K562 (cell line): ENCODE measurements around the gene TTC31. TPM values are rescaled to one million over a fixed set of nuclear protein-coding genes. Genes with fewer than 3 reads are reported as not detected.

Experiments used
- ATAC-seq: fragments of 200-7000 bp; cut with Tn5 transposase; 3 replicates; pipeline ENCODE4 v1.9.1; 2020; ENCODE audit warnings: moderate library complexity
- BruUV-seq: library from RNA; stranded (reverse); fragments of 400-500 nt; replicated peaks from 2 replicates; lab custom pipeline; 2021; lab: Mats Ljungman, UMichigan
- CTCF ChIA-PET: fragments of 300-600 bp; formaldehyde crosslinking; extraction: SDS; loops from one replicate; lab custom pipeline; 2021; ENCODE audit warnings: low intra/inter-chr PET ratio; lab: Yijun Ruan, JAX
- POLR2A ChIA-PET: fragments of 300-600, 350-650 bp; sonication (Branson Sonifier 250); formaldehyde crosslinking; extraction: SDS; loops from one replicate; lab custom pipeline; 2021; ENCODE audit warnings: antibody characterized with exemption, inconsistent platforms; lab: Yijun Ruan, JAX
- DNase-seq, 4 experiments: peaks; one replicate each; pipeline versions ENCODE4 v3.0.0 to v3.0.0-alpha.2; 2011 to 2018; ENCODE audit warnings: low spot score in 3 of 4, mixed read lengths in 3 of 4; ENCODE audit errors: extremely low read depth in 1 of 4
- FAIRE-seq: peaks from 2 replicates; lab custom pipeline; 2011; peaks lifted over from hg19 to GRCh38; lab: Jason Lieb, UNC
- H2AFZ ChIP-seq: 2 replicates; pipeline ENCODE4 v1.6.0; 2011; ENCODE audit warnings: low read depth, low read length, control low read depth, inconsistent platforms
- H3K27ac ChIP-seq: fragments of 200-600 bp; 3 replicates; pipeline ENCODE4 v1.8.0; 2011; ENCODE audit warnings: low read depth, mild to moderate bottlenecking, control low read depth, inconsistent platforms, low read length, moderate library complexity, mixed read lengths; ENCODE audit errors: extremely low read depth
- H3K27me3 ChIP-seq, 2 experiments: fragments of 300-600 bp in 1 of 2; 2 replicates in 1 of 2; 3 replicates in 1 of 2; pipeline versions ENCODE4 v1.6.0 to v1.8.0; 2011; ENCODE audit warnings: inconsistent platforms in 2 of 2, low read length in 2 of 2, mild to moderate bottlenecking in 1 of 2, mixed read lengths in 1 of 2, moderate library complexity in 1 of 2; ENCODE audit not compliant: control insufficient read depth in 2 of 2, insufficient read depth in 2 of 2
- H3K36me3 ChIP-seq: fragments of 300-600 bp; 3 replicates; pipeline ENCODE4 v1.8.0; 2011; ENCODE audit warnings: mild to moderate bottlenecking, low read length, inconsistent platforms; ENCODE audit not compliant: control insufficient read depth, insufficient read depth
- H3K4me1 ChIP-seq, 2 experiments: fragments of 200-600 bp in 1 of 2; replicated peaks in 1 of 2; 2 replicates in 1 of 2; 3 replicates in 1 of 2; pipeline versions ENCODE4 v1.5.1 to v1.8.0; 2011; ENCODE audit warnings: inconsistent platforms in 2 of 2, low read length in 2 of 2, mild to moderate bottlenecking in 1 of 2, mixed read lengths in 1 of 2, moderate library complexity in 1 of 2; ENCODE audit not compliant: control insufficient read depth in 2 of 2, insufficient read depth in 2 of 2
- H3K4me2 ChIP-seq: 2 replicates; pipeline ENCODE4 v1.6.1; 2011; ENCODE audit warnings: low read length, control low read depth, inconsistent platforms, mixed read lengths; ENCODE audit not compliant: insufficient read depth
- H3K4me3 ChIP-seq: fragments of 200-600 bp; sonication (generic), shearing (Covaris generic); 2 replicates; pipeline ENCODE4 v1.5.1; 2016; ENCODE audit warnings: control low read depth, inconsistent platforms
- H3K79me2 ChIP-seq: fragments of 200-600 bp; 3 replicates; pipeline ENCODE4 v1.8.0; 2011; ENCODE audit warnings: low read length, inconsistent platforms; ENCODE audit not compliant: control insufficient read depth, insufficient read depth
- H3K9ac ChIP-seq, 2 experiments: 2 replicates each; pipeline versions ENCODE4 v1.6.0 to v1.6.1; 2011; ENCODE audit warnings: low read depth in 2 of 2, low read length in 2 of 2, control low read depth in 1 of 2, inconsistent platforms in 1 of 2, mild to moderate bottlenecking in 1 of 2, mixed read lengths in 1 of 2; ENCODE audit not compliant: insufficient read depth in 1 of 2
- H3K9me1 ChIP-seq: one replicate; pipeline ENCODE4 v1.6.0; 2011; ENCODE audit warnings: inconsistent platforms, mild to moderate bottlenecking, low read length, moderate library complexity; ENCODE audit not compliant: control insufficient read depth, insufficient read depth
- H3K9me3 ChIP-seq: replicated peaks from 2 replicates; pipeline ENCODE4 v1.5.1; 2011; ENCODE audit warnings: low read depth, low read length, inconsistent platforms; ENCODE audit not compliant: control insufficient read depth, insufficient read depth
- H4K20me1 ChIP-seq: replicated peaks from 2 replicates; pipeline ENCODE4 v1.6.1; 2011; ENCODE audit warnings: low read length, inconsistent platforms, mixed read lengths; ENCODE audit not compliant: control insufficient read depth, insufficient read depth
- CCAR2 ChIP-seq: fragments of 200-400 bp; formaldehyde crosslinking; IDR thresholded peaks from 2 replicates; pipeline ENCODE4 v1.6.1; 2017; ENCODE audit warnings: mild to moderate bottlenecking, low read depth, low read length
- HLTF ChIP-seq: fragments of 450-650 bp; IDR thresholded peaks from 2 replicates; pipeline ENCODE4 v1.6.1; 2016
- NCOA1 ChIP-seq: fragments of 450-650 bp; IDR thresholded peaks from 2 replicates; pipeline ENCODE4 v1.6.1; 2016; ENCODE audit warnings: low read depth
- PCBP2 ChIP-seq: fragments of 200-400 bp; formaldehyde crosslinking; IDR thresholded peaks from 2 replicates; pipeline ENCODE4 v1.6.1; 2018; ENCODE audit warnings: low read length, low read depth, mild to moderate bottlenecking, moderate library complexity; ENCODE audit not compliant: poor library complexity, severe bottlenecking
- POLR2G ChIP-seq: fragments of 200-400 bp; formaldehyde crosslinking; IDR thresholded peaks from 2 replicates; pipeline ENCODE4 v1.6.1; 2017; ENCODE audit warnings: low read depth, mild to moderate bottlenecking, antibody characterized with exemption, low read length, moderate library complexity
- ZFX ChIP-seq: sonication (generic); formaldehyde crosslinking; IDR thresholded peaks from 2 replicates; pipeline ENCODE4 v1.8.0; 2022; ENCODE audit warnings: mild to moderate bottlenecking, missing genetic modification reagents, moderate library complexity
- ZNF165 ChIP-seq: fragments of 250-450 bp; sonication (Bioruptor Pico); IDR thresholded peaks from 2 replicates; pipeline ENCODE4 v1.4.0; 2020; ENCODE audit warnings: borderline replicate concordance
- WGBS: fragments of 100-300 bp; shearing (Covaris generic); methylation state at CpG from one replicate; pipeline ENCODE4 v1.1.6; 2016; ENCODE audit warnings: low coverage, mixed read lengths; ENCODE audit not compliant: insufficient coverage; ENCODE audit errors: missing lambda C conversion rate; 5-methylcytosine and 5-hydroxymethylcytosine counted together
- in situ Hi-C: fragments of 300-500 bp; cut with MboI; formaldehyde crosslinking; loops from 4 replicates; pipeline ENCODE4 v1.15.0; 2018; ENCODE audit warnings: inconsistent platforms, mixed read lengths
- intact Hi-C: fragments of 100-400 bp; cut with micrococcal nuclease; formaldehyde crosslinking; loops from 2 replicates; pipeline ENCODE4 v1.14.2; 2022
- polyA plus RNA-seq, 8 experiments: library from polyadenylated mRNA; depleted of rRNA in 4 of 8; stranded (reverse) in 5 of 8; unstranded in 3 of 8; fragments of >200 nt; fragmentation: Nextera tagmentation in 2 of 8; fragmentation: Illumina TruSeq in 1 of 8; extraction: Ambion mirVana in 2 of 8; extraction: Trizol in 1 of 8; gene quantifications; 2 replicates each; pipeline versions ENCODE4 v1.2.1 to v1.2.3, GENCODE V29; 2011 to 2014; ENCODE audit warnings: inconsistent platforms in 1 of 8, missing spikeins in 1 of 8
- total RNA-seq, 7 experiments: library from RNA; depleted of rRNA in 6 of 7; stranded (reverse); fragments of >200 nt in 6 of 7; fragmentation: Illumina TruSeq in 2 of 7; extraction: Trizol in 2 of 7; gene quantifications; 2 replicates each; pipeline versions ENCODE4 v1.2.1 to v1.2.3, GENCODE V29; 2011 to 2021; ENCODE audit warnings: low replicate concordance in 1 of 7
- TF ChIP-seq, protein P1 (sequence below): fragments of 450-650 bp; IDR thresholded peaks from 2 replicates; pipeline ENCODE4 v1.6.1; 2016; ENCODE audit warnings: mild to moderate bottlenecking, moderate library complexity
- TF ChIP-seq, protein P2 (sequence below): sonication (generic); formaldehyde crosslinking; IDR thresholded peaks from 2 replicates; pipeline ENCODE4 v1.9.0; 2022; ENCODE audit warnings: mild to moderate bottlenecking, missing genetic modification reagents

TTC31 gene
- total and polyA plus RNA-seq, 9 of the 15 experiments (the other 6 are each of a cell fraction or from before 2014, with no cell fraction given), result 4.7 to 30.5 (median 15.9) TPM

DNA sequence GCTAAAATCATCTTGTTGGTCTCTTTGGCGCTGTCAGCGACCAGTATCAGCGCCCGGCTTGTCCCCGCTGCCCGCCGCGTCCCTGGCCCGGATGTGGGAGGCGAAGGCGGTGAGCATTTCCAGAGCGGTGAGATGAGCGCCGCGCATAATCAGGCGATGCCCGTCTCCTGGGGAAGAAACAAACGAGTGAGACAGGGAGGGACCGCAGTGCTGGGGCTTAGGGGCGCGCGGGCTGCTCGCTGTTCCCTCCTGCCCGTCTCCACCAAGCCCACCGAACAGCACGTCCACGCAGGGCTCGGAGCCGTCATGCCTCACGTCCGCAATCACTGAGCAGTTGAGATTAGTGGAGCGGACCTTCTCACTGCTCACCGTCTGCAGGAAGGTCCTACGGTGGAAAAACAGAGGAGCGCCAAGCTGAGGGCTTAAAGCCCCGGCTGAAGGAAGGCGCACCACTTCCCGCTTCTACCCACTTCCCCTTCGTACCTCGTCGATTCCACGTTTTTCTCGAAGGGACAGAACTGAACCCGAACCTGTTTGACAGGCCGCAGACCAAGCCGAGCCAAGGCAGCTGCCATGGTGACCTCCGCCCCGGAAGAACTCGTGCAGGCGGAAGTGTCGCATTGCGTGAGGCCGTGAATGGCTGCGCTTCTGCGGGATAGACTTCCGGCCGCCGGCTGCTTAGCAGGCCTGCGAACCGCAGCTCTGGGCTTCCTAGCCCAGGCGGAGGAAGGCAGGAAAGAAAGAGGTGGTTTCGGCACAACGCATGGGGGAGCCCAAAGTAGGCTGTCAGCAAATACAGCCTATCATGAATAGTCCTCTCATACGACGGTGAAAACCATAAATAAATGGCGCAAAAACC, 10.6 kb upstream of the TTC31 start, which contains the start of gene MRPL53:
Gene MRPL53, minus strand, starts transcription at position 595 of the 859 bp plus-strand sequence. Its CDS starts 20 bp downstream, at position 575.
- no peaks in the 10 kb centered on the region for H3K9me3 ChIP-seq
- under 1% methylated on average over 59 of the region's 66 CpGs for WGBS
- DNase-seq (peak; percentile 80 to 97 (median 80)), FAIRE-seq (peak; percentile 90), ATAC-seq (peak; percentile 93)
- no peaks in the 10 kb centered on the region for H3K27me3 ChIP-seq
- H3K9ac ChIP-seq, result peak within 1 kb of the TSS; percentile 88 to 95
- H4K20me1 ChIP-seq, result no peaks in the 10 kb centered on the region
- in situ Hi-C loops, result no loop called here
- H3K4me1 ChIP-seq, result peaks cover 12 to 16% of the 10 kb centered on the region in 2 experiments; a peak in 3 of 5 replicates
- ChIA-PET POLR2A (interaction anchor here (0.6 to 4.0 kb wide), 6 partner anchors 10 to 1056 kb away, joined by 3 to 28 read pairs (median 4); partner anchors contain the start of genes AUP1, CCDC142, HTRA2 and TTC31), CTCF (interaction anchor here (0.7 kb wide), 1 partner anchor 1887 kb away, joined by 3 read pairs; no protein-coding TSS in a partner anchor)
- H3K4me2 ChIP-seq, result peak within 1 kb of the TSS; percentile 99
- H2AFZ ChIP-seq, result peak within 1 kb of the TSS; percentile 97
- peaks cover 20% of the 10 kb centered on the region; the same call in 2 of the 3 replicates for H3K36me3 ChIP-seq
- H3K27ac ChIP-seq, result peak within 1 kb of the TSS; percentile 95
- intact Hi-C loops, result loop anchor here (5.0 kb wide), 1 partner anchor 75 kb away; no protein-coding TSS in a partner anchor
- peak within 1 kb of the TSS; percentile 83 for H3K4me3 ChIP-seq
- peaks cover 13% of the 10 kb centered on the region; the same call in 2 of the 3 replicates for H3K79me2 ChIP-seq
- TSS peak; percentile 91 for BruUV-seq
- peaks cover 4% of the 10 kb centered on the region for H3K9me1 ChIP-seq
- TF ChIP-seq ZFX, result peak; percentile 91
- no peak for TF ChIP-seq CCAR2
- TF ChIP-seq POLR2G, result peak; percentile 94
- TF ChIP-seq, protein P1, sequence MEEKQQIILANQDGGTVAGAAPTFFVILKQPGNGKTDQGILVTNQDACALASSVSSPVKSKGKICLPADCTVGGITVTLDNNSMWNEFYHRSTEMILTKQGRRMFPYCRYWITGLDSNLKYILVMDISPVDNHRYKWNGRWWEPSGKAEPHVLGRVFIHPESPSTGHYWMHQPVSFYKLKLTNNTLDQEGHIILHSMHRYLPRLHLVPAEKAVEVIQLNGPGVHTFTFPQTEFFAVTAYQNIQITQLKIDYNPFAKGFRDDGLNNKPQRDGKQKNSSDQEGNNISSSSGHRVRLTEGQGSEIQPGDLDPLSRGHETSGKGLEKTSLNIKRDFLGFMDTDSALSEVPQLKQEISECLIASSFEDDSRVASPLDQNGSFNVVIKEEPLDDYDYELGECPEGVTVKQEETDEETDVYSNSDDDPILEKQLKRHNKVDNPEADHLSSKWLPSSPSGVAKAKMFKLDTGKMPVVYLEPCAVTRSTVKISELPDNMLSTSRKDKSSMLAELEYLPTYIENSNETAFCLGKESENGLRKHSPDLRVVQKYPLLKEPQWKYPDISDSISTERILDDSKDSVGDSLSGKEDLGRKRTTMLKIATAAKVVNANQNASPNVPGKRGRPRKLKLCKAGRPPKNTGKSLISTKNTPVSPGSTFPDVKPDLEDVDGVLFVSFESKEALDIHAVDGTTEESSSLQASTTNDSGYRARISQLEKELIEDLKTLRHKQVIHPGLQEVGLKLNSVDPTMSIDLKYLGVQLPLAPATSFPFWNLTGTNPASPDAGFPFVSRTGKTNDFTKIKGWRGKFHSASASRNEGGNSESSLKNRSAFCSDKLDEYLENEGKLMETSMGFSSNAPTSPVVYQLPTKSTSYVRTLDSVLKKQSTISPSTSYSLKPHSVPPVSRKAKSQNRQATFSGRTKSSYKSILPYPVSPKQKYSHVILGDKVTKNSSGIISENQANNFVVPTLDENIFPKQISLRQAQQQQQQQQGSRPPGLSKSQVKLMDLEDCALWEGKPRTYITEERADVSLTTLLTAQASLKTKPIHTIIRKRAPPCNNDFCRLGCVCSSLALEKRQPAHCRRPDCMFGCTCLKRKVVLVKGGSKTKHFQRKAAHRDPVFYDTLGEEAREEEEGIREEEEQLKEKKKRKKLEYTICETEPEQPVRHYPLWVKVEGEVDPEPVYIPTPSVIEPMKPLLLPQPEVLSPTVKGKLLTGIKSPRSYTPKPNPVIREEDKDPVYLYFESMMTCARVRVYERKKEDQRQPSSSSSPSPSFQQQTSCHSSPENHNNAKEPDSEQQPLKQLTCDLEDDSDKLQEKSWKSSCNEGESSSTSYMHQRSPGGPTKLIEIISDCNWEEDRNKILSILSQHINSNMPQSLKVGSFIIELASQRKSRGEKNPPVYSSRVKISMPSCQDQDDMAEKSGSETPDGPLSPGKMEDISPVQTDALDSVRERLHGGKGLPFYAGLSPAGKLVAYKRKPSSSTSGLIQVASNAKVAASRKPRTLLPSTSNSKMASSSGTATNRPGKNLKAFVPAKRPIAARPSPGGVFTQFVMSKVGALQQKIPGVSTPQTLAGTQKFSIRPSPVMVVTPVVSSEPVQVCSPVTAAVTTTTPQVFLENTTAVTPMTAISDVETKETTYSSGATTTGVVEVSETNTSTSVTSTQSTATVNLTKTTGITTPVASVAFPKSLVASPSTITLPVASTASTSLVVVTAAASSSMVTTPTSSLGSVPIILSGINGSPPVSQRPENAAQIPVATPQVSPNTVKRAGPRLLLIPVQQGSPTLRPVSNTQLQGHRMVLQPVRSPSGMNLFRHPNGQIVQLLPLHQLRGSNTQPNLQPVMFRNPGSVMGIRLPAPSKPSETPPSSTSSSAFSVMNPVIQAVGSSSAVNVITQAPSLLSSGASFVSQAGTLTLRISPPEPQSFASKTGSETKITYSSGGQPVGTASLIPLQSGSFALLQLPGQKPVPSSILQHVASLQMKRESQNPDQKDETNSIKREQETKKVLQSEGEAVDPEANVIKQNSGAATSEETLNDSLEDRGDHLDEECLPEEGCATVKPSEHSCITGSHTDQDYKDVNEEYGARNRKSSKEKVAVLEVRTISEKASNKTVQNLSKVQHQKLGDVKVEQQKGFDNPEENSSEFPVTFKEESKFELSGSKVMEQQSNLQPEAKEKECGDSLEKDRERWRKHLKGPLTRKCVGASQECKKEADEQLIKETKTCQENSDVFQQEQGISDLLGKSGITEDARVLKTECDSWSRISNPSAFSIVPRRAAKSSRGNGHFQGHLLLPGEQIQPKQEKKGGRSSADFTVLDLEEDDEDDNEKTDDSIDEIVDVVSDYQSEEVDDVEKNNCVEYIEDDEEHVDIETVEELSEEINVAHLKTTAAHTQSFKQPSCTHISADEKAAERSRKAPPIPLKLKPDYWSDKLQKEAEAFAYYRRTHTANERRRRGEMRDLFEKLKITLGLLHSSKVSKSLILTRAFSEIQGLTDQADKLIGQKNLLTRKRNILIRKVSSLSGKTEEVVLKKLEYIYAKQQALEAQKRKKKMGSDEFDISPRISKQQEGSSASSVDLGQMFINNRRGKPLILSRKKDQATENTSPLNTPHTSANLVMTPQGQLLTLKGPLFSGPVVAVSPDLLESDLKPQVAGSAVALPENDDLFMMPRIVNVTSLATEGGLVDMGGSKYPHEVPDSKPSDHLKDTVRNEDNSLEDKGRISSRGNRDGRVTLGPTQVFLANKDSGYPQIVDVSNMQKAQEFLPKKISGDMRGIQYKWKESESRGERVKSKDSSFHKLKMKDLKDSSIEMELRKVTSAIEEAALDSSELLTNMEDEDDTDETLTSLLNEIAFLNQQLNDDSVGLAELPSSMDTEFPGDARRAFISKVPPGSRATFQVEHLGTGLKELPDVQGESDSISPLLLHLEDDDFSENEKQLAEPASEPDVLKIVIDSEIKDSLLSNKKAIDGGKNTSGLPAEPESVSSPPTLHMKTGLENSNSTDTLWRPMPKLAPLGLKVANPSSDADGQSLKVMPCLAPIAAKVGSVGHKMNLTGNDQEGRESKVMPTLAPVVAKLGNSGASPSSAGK, result peak; percentile 56; the same call in 1 of the 2 replicates
- 0 out of 2 replicates have a peak, but pooled peaks have one; percentile 15 for TF ChIP-seq HLTF
- no peak for TF ChIP-seq ZNF165
- TF ChIP-seq, protein P2, sequence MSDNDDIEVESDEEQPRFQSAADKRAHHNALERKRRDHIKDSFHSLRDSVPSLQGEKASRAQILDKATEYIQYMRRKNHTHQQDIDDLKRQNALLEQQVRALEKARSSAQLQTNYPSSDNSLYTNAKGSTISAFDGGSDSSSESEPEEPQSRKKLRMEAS, result peak; percentile 68; the same call in 1 of the 2 replicates
- TF ChIP-seq PCBP2, result no peak
- TF ChIP-seq NCOA1, result peak; percentile 74
